Transverse colon (tissue), 4 donors: ENCODE results near the gene MRPL2. TPM values are rescaled to one million over a fixed set of nuclear protein-coding genes. Genes with fewer than 3 reads are reported as not detected.
"Not testable (repeated sequence)": the region's sequence is repeated elsewhere in the genome, so short reads cannot be mapped to it uniquely, and the experiment has no call there.

Source experiments
- DNase-seq: peaks from one replicate; pipeline ENCODE4 v3.0.0-alpha.2; 2019
- H3K27ac ChIP-seq, 4 donors: fragments of 200-600 bp; sonication (generic); 2 replicates each; pipeline ENCODE4 v1.5.1; 2016 to 2018; ENCODE audit warnings: inconsistent platforms in 4 of 4
- H3K27me3 ChIP-seq: fragments of 200-600 bp; sonication (generic); 2 replicates; pipeline ENCODE4 v1.5.1; 2017; ENCODE audit warnings: inconsistent platforms
- H3K36me3 ChIP-seq, 4 donors: fragments of 200-600 bp; sonication (generic); 2 replicates each; pipeline ENCODE4 v1.5.1; 2017 to 2019; ENCODE audit warnings: inconsistent platforms in 4 of 4
- H3K4me1 ChIP-seq, 4 donors: fragments of 200-600 bp; sonication (generic); 2 replicates each; pipeline ENCODE4 v1.5.1; 2017 to 2020; ENCODE audit warnings: inconsistent platforms in 4 of 4
- H3K4me3 ChIP-seq, 4 donors: fragments of 200-600 bp; sonication (generic); 1 replicate in 1 of 4; 2 replicates in 3 of 4; pipeline versions ENCODE4 v1.5.1 to v1.6.1; 2017 to 2019; ENCODE audit warnings: inconsistent platforms in 4 of 4
- H3K9me3 ChIP-seq, 2 donors: fragments of 200-600 bp; sonication (generic); 2 replicates each; pipeline ENCODE4 v1.5.1; 2017 to 2019; ENCODE audit warnings: inconsistent platforms in 2 of 2
- EP300 ChIP-seq: sonication (generic); formaldehyde crosslinking; IDR thresholded peaks from one replicate; pipeline ENCODE4 v1.6.1; 2017; ENCODE audit warnings: antibody characterized with exemption, low read depth
- POLR2A ChIP-seq: fragments of 450-650 bp; IDR thresholded peaks from one replicate; pipeline ENCODE4 v1.6.1; 2016; ENCODE audit warnings: antibody characterized with exemption, mild to moderate bottlenecking, moderate library complexity
- POLR2AphosphoS5 ChIP-seq, 3 donors: sonication (generic); formaldehyde crosslinking; IDR thresholded peaks; one replicate each; pipeline ENCODE4 v1.6.1; 2016; ENCODE audit warnings: antibody characterized with exemption in 3 of 3
- WGBS, 2 donors: methylation state at CpG; one replicate each; pipeline ENCODE4 v1.1.5; 2018; ENCODE audit warnings: low coverage in 1 of 2; 5-methylcytosine and 5-hydroxymethylcytosine counted together
- in situ Hi-C, 4 donors: fragments of 200-750 bp; cut with MboI; loops; one replicate each; pipeline versions ENCODE4 v1.15.0 to v1.15.1; 2017; ENCODE audit warnings: low sequenced_read_pairs in 3 of 4, low pct_ligation_motif_present in 1 of 4, low pct_unique_long_range_greater_than_20kb in 1 of 4
- intact Hi-C: fragments of 100-400 bp; cut with DNase I; formaldehyde crosslinking; loops from one replicate; pipeline ENCODE4 v1.15.1; 2023; ENCODE audit warnings: low total_unique reads
- total RNA-seq, 4 donors: library from RNA; depleted of rRNA; stranded (reverse); fragments of >200 nt; gene quantifications; one replicate each; pipeline ENCODE4 v1.1.0, GENCODE V29; 2016
- TF ChIP-seq, protein P1 (sequence below), 5 experiments: fragments of 200-600 bp in 3 of 5; fragments of 450-650 bp in 2 of 5; sonication (generic) in 3 of 5; IDR thresholded peaks; 1 replicate in 2 of 5; 2 replicates in 3 of 5; pipeline ENCODE4 v1.5.1; 2016 to 2017; ENCODE audit warnings: antibody characterized with exemption in 5 of 5, inconsistent platforms in 3 of 5, mild to moderate bottlenecking in 2 of 5, moderate library complexity in 1 of 5

Gene MRPL2
- total RNA-seq, 4 donors from 2014 or later, result 5.8 to 54.2 (median 34.3) TPM

DNA sequence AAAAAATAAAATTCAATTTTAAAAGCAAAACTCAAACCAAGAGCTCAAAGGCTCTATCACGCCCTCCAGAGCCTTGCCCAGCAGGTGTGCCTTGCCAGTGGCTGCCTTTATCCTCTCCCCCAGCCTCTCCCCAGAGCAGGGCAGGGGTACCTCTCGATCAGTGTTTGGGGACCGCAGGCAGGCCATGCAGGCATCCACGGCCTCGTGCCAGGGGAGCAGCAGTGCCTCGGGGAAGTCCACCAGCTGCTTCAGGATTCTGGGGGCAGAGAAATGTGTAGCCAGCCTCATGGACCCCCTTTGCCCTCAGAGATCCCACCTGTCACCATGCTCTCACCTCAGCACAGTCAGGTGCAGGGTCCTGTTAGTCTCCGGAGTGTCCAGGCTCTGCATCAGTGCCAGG is 11.2 kb downstream of the MRPL2 start:
- intact Hi-C loops, result no loop called here
- no peak for DNase-seq

DNA sequence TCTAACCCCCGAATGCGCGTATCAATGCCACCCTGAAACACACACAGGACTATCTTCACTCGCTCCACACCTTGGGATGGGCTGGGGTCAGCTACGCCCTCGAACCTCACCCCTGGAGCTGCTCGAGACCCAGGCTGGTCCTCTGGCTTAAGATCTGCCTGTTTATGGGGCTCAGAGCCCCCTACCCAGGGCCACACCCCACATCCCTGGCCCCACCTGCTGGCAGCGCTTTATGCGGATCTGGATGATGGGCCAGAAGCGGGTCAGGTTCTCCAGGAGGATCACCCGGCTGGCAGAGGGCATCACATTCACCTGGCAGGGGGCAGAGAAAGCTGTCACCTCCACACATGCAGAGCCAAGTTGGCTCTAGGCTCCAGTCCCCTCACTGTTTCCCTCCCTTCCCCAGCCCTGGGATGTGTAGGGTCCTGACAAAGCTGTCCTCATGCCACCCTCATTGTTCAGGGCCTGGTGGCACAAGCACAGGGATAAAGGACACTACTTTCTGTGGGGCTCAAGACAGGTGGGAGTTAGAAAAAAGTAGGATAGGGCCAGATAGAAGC is 13.8 kb downstream of the MRPL2 start:
- Histone ChIP-seq H3K4me1 (no peaks in the 10 kb centered on the region), H3K27me3 (no peaks in the 10 kb centered on the region), H3K4me3 (no peak overlapping the region), H3K9me3 (no peaks in the 10 kb centered on the region), H3K27ac (no peak overlapping the region), H3K36me3 (peaks cover 0 to 18% (median 0%) of the 10 kb centered on the region in 4 donors)
- intact Hi-C loops, result no loop called here
- in situ Hi-C loops, result no loop called here
- no peak for DNase-seq
- TF ChIP-seq, protein P1, sequence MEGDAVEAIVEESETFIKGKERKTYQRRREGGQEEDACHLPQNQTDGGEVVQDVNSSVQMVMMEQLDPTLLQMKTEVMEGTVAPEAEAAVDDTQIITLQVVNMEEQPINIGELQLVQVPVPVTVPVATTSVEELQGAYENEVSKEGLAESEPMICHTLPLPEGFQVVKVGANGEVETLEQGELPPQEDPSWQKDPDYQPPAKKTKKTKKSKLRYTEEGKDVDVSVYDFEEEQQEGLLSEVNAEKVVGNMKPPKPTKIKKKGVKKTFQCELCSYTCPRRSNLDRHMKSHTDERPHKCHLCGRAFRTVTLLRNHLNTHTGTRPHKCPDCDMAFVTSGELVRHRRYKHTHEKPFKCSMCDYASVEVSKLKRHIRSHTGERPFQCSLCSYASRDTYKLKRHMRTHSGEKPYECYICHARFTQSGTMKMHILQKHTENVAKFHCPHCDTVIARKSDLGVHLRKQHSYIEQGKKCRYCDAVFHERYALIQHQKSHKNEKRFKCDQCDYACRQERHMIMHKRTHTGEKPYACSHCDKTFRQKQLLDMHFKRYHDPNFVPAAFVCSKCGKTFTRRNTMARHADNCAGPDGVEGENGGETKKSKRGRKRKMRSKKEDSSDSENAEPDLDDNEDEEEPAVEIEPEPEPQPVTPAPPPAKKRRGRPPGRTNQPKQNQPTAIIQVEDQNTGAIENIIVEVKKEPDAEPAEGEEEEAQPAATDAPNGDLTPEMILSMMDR (IDR thresholded peaks at IDR 0.05), result no peak
- no peak for TF ChIP-seq POLR2AphosphoS5 (IDR thresholded peaks at IDR 0.05)
- TF ChIP-seq EP300, result no peak
- no peak for TF ChIP-seq POLR2A
- WGBS, 2 donors, result 91% methylated on average over 11 of the region's 11 CpGs; no CpG with 5 or more reads in 1 of the 2 donors

More for the DNA sequence above, 11.2 kb downstream of the MRPL2 start:
- WGBS, 2 donors, result 94% methylated on average over 7 of the region's 7 CpGs; no CpG with 5 or more reads in 1 of the 2 donors
- in situ Hi-C loops, result no loop called here
- Histone ChIP-seq H3K4me3 (no peak overlapping the region), H3K9me3 (no peaks in the 10 kb centered on the region), H3K36me3 (peaks cover 0 to 16% (median 0%) of the 10 kb centered on the region in 4 donors), H3K27me3 (no peaks in the 10 kb centered on the region), H3K27ac (no peak overlapping the region), H3K4me1 (peaks cover 2 to 9% (median 7%) of the 10 kb centered on the region in 4 donors)
- TF ChIP-seq, protein P1 (IDR thresholded peaks at IDR 0.05), result no peak
- TF ChIP-seq POLR2AphosphoS5 (IDR thresholded peaks at IDR 0.05) (no peak), POLR2A (no peak), EP300 (no peak)

DNA sequence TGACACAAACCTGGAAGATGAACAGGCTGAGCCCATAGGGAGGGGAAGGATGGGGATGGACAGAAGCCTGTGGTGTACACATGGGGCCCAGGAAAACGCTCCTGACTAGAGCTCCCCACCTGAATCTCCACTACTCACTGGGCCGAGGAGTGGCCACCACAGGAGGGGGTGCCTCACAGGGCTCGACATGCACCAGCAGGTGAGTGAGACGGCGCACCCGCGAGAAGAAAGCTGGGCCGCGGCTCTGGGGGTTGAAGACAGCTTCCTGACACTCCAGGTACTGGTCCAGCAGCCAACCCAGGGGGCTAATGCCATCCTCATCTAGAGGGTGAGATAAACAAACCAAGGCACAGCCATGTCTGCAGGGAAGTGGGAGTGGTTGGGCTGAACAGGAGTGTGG is 15.9 kb downstream of the MRPL2 start:
- TF ChIP-seq, protein P1 (IDR thresholded peaks at IDR 0.05), result no peak
- TF ChIP-seq POLR2A (no peak), EP300 (no peak), POLR2AphosphoS5 (IDR thresholded peaks at IDR 0.05) (no peak)
- Histone ChIP-seq H3K4me1 (no peaks in the 10 kb centered on the region), H3K36me3 (peaks cover 0 to 17% (median 2%) of the 10 kb centered on the region in 4 donors), H3K27me3 (no peaks in the 10 kb centered on the region), H3K9me3 (no peaks in the 10 kb centered on the region), H3K27ac (no peak overlapping the region), H3K4me3 (no peak overlapping the region)
- intact Hi-C loops, result no loop called here
- no peak for DNase-seq
- 95% methylated on average over 9 of the region's 9 CpGs; no CpG with 5 or more reads in 1 of the 2 donors for WGBS, 2 donors
- in situ Hi-C loops, result no loop called here

DNA sequence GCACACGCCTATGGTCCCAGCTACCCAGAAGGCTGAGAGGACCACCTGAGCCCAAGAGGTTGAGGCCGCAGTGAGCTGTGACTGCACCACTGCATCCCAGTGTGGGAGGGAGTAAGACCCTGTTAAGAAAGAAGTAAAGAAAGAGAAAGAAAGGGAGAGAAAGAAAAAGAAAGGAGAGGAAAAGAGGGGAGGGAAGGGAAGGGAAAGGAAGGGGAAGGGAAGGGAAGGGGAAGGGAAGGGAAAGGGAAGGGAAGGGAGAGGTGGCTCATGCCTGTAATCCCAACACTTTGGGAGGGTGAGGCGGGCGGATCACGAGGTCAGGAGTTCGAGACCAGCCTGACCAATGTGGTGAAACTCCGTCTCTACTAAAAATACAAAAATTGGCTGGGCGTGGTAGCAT is 17.8 kb downstream of the MRPL2 start:
- H3K27me3 ChIP-seq, H3K9me3 ChIP-seq, in situ Hi-C loops, H3K27ac ChIP-seq, H3K4me1 ChIP-seq, DNase-seq, H3K4me3 ChIP-seq, intact Hi-C loops: not testable (repeated sequence)
- WGBS, 2 donors, result 95 to 96% methylated on average over 7 to 8 of the region's 8 CpGs
- H3K36me3 ChIP-seq, result peaks cover 0 to 13% (median 4%) of the 10 kb centered on the region in 4 donors
